PC-9 (cell line): ENCODE results near the gene KRT34. TPM values are rescaled to one million over a fixed set of nuclear protein-coding genes. Genes with fewer than 3 reads are reported as not detected.
A peak's percentile ranks its signal among the peaks of the same experiment; 100 is the strongest.

Experiments used
- BruUV-seq: library from RNA; stranded (reverse); fragments of 400-500 nt; replicated peaks from 2 replicates; lab custom pipeline; 2021; lab: Mats Ljungman, UMichigan
- CTCF ChIA-PET: fragments of 300-600 bp; sonication (Branson Sonifier 250); formaldehyde crosslinking; loops from one replicate; lab custom pipeline; 2022; ENCODE audit warnings: antibody characterized with exemption; lab: Charles Lee
- POLR2A ChIA-PET: fragments of 300-600 bp; sonication (Branson Sonifier 250); formaldehyde crosslinking; loops from one replicate; lab custom pipeline; 2022; ENCODE audit warnings: antibody characterized with exemption; ENCODE audit not compliant: unreplicated experiment; lab: Charles Lee
- DNase-seq, 2 experiments: peaks; one replicate each; pipeline versions ENCODE4 v3.0.0 to v3.0.0-alpha.2; 2015 to 2022; ENCODE audit warnings: mixed read lengths in 1 of 2
- H2AFZ ChIP-seq: fragments of 200-600 bp; sonication (generic); 2 replicates; pipeline ENCODE4 v1.8.1; 2017; ENCODE audit warnings: antibody characterized with exemption
- H3F3A ChIP-seq: fragments of 200-600 bp; sonication (generic); 2 replicates; pipeline ENCODE4 v1.8.1; 2017; ENCODE audit warnings: antibody characterized with exemption, mild to moderate bottlenecking, low read depth; ENCODE audit not compliant: insufficient read depth
- H3K27ac ChIP-seq: fragments of 200-600 bp; sonication (generic); 2 replicates; pipeline ENCODE4 v1.6.1; 2016; ENCODE audit warnings: mixed run types
- H3K27me3 ChIP-seq: fragments of 200-600 bp; sonication (generic); 2 replicates; pipeline ENCODE4 v1.6.1; 2016; ENCODE audit warnings: low read depth, mixed run types; ENCODE audit not compliant: insufficient read depth
- H3K36me3 ChIP-seq: fragments of 200-600 bp; sonication (generic); 2 replicates; pipeline ENCODE4 v1.6.1; 2016; ENCODE audit warnings: low read depth, mixed run types
- H3K4me1 ChIP-seq: fragments of 200-600 bp; sonication (generic); replicated peaks from 2 replicates; pipeline ENCODE4 v1.6.1; 2016; ENCODE audit warnings: mixed run types; ENCODE audit not compliant: insufficient read depth
- H3K4me2 ChIP-seq: fragments of 200-600 bp; sonication (generic); 2 replicates; pipeline ENCODE4 v1.6.1; 2017; ENCODE audit warnings: mixed run types
- H3K4me3 ChIP-seq: fragments of 200-600 bp; sonication (generic); 2 replicates; pipeline ENCODE4 v1.6.1; 2016; ENCODE audit warnings: mixed run types
- H3K79me2 ChIP-seq: fragments of 200-600 bp; sonication (generic); 2 replicates; pipeline ENCODE4 v1.6.1; 2017; ENCODE audit warnings: low read depth, mixed run types
- H3K9me2 ChIP-seq: fragments of 200-600 bp; sonication (generic); 2 replicates; pipeline ENCODE4 v1.8.1; 2017; ENCODE audit warnings: mild to moderate bottlenecking; ENCODE audit not compliant: insufficient read depth
- H3K9me3 ChIP-seq: fragments of 200-600 bp; sonication (generic); 2 replicates; pipeline ENCODE4 v1.8.1; 2016; ENCODE audit warnings: low read depth; ENCODE audit not compliant: insufficient read depth
- H4K20me1 ChIP-seq: fragments of 200-600 bp; sonication (generic); 2 replicates; pipeline ENCODE4 v1.8.1; 2017; ENCODE audit not compliant: insufficient read depth
- EZH2 ChIP-seq: fragments of 200-600 bp; sonication (generic); IDR thresholded peaks from 2 replicates; pipeline ENCODE4 v1.8.0; 2017; ENCODE audit warnings: antibody characterized with exemption, low read depth
- intact Hi-C: fragments of 100-400 bp; cut with micrococcal nuclease; formaldehyde crosslinking; loops from one replicate; pipeline ENCODE4 v1.10.0; 2022; ENCODE audit not compliant: unreplicated experiment
- total RNA-seq: library from RNA; stranded (reverse); gene quantifications from 2 replicates; pipeline ENCODE4 v1.2.3, GENCODE V29; 2021
- TF ChIP-seq, protein P1 (sequence below): fragments of 200-600 bp; sonication (generic); conservative IDR thresholded peaks from 2 replicates; pipeline ENCODE4 v1.6.1; 2017; ENCODE audit warnings: mixed run types, antibody characterized with exemption, mild to moderate bottlenecking, moderate library complexity

KRT34 gene
- total RNA-seq, 1 experiment from 2014 or later = 1.4 TPM

DNA sequence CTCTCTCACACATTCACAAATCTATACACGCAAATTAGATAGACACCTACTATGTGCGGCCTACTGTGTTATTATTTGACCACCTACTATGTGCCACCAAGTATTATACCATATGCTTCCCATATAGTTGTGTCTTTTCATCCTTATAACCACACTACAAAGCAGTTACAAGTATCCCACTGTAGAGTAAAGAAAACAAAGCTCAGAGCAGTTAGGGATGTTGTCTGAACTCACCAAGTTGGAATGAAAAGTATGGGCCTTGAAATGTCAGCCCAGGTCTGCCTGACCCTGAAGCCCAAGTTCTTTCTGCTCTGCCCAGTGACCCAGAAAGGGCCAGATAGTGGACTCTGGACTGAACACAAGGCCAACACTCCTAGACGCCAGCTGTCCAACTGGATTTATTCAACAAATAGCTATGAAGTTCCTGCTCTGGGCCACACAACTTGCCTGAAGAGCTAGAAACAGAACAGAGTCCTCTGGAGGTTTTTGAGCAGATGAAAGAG is 33.8 kb upstream of the KRT34 start:
- H3K4me3 ChIP-seq = no peak overlapping the region
- no peak overlapping the region for H3K4me2 ChIP-seq
- POLR2A ChIA-PET = interaction anchor here (0.5 to 2.0 kb wide), 10 partner anchors 12 to 597 kb away, joined by 3 to 20 read pairs (median 6); partner anchors contain the start of gene KRT13
- H3K9me3 ChIP-seq = no peaks in the 10 kb centered on the region
- CTCF ChIA-PET = interaction anchor here (0.6 kb wide), 1 partner anchor 104 kb away, joined by 3 read pairs; no protein-coding TSS in a partner anchor
- peaks cover 67% of the 10 kb centered on the region for H3K4me1 ChIP-seq
- H4K20me1 ChIP-seq = no peaks in the 10 kb centered on the region
- H3K36me3 ChIP-seq = no peaks in the 10 kb centered on the region
- H3K27ac ChIP-seq = peak overlapping the region; percentile 43
- H2AFZ ChIP-seq = no peak overlapping the region
- DNase-seq = peak; percentile 55 to 70
- intact Hi-C loops = loop anchor here (5.0 kb wide), 2 partner anchors 251 to 509 kb away; no protein-coding TSS in a partner anchor
- no peaks in the 10 kb centered on the region for H3K9me2 ChIP-seq
- TF ChIP-seq, protein P1, sequence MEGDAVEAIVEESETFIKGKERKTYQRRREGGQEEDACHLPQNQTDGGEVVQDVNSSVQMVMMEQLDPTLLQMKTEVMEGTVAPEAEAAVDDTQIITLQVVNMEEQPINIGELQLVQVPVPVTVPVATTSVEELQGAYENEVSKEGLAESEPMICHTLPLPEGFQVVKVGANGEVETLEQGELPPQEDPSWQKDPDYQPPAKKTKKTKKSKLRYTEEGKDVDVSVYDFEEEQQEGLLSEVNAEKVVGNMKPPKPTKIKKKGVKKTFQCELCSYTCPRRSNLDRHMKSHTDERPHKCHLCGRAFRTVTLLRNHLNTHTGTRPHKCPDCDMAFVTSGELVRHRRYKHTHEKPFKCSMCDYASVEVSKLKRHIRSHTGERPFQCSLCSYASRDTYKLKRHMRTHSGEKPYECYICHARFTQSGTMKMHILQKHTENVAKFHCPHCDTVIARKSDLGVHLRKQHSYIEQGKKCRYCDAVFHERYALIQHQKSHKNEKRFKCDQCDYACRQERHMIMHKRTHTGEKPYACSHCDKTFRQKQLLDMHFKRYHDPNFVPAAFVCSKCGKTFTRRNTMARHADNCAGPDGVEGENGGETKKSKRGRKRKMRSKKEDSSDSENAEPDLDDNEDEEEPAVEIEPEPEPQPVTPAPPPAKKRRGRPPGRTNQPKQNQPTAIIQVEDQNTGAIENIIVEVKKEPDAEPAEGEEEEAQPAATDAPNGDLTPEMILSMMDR = no peak
- TF ChIP-seq EZH2 = no peak
- H3K27me3 ChIP-seq = no peaks in the 10 kb centered on the region
- no peaks in the 10 kb centered on the region for H3K79me2 ChIP-seq
- BruUV-seq = no TSS peak
- peaks cover 40% of the 10 kb centered on the region for H3F3A ChIP-seq

DNA sequence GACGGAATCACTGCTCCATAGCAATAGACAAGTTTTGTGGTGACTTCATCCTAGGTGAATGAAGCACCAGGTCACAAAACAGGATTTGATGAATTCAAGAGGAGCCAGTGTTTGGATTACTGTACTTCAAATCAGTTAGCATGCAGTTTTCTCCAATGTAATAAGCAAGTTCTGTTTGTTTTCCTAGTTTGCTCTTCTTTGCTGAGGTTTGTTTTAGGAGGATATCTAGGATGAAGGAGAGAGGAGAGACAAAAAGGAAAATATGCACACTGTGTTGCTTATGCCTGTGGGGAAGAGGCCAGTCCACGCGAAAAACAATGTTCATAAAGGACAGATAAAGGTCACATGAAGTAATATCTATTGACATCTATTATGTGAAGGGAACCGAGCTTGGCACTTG is 33.3 kb upstream of the KRT34 start:
- no peak overlapping the region for H2AFZ ChIP-seq
- TF ChIP-seq, protein P1 = no peak
- TF ChIP-seq EZH2 = no peak
- no peaks in the 10 kb centered on the region for H3K9me3 ChIP-seq
- ChIA-PET POLR2A (interaction anchor here (0.6 to 0.7 kb wide), 3 partner anchors 81 to 596 kb away, joined by 5 to 20 read pairs (median 14); no protein-coding TSS in a partner anchor), CTCF (no interaction called here)
- no peak for DNase-seq
- no peak overlapping the region for H3K4me2 ChIP-seq
- H3K9me2 ChIP-seq = no peaks in the 10 kb centered on the region
- H3K36me3 ChIP-seq = no peaks in the 10 kb centered on the region
- H3K27me3 ChIP-seq = no peaks in the 10 kb centered on the region
- no TSS peak for BruUV-seq
- intact Hi-C loops = loop anchor here (5.0 kb wide), 2 partner anchors 252 to 508 kb away; no protein-coding TSS in a partner anchor
- H3F3A ChIP-seq = peaks cover 40% of the 10 kb centered on the region
- no peaks in the 10 kb centered on the region for H3K79me2 ChIP-seq
- H4K20me1 ChIP-seq = no peaks in the 10 kb centered on the region
- H3K27ac ChIP-seq = peak overlapping the region; percentile 43; the same call in 1 of the 2 replicates
- H3K4me1 ChIP-seq = peaks cover 62% of the 10 kb centered on the region
- no peak overlapping the region for H3K4me3 ChIP-seq

DNA sequence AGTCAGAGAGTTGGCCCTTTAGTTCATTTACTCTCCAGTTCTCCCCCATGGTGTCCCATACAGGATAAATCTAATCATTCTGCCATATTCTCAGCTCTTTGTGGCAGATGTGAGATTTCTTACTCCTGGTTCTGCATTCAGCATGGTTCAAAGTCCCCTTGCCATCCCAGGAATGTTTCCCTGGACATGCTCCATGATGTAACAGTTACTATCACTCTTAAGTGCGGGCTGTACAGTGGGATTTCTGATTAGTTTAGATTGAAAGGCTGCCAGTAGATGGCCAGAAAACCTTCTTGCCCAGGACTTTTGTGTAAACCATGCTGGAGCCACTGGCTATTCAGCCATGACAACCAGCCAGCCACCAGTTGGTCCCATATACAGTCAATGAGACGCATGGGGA is 31.9 kb upstream of the KRT34 start:
- H3K9me3 ChIP-seq = no peaks in the 10 kb centered on the region
- H3K4me1 ChIP-seq = peaks cover 48% of the 10 kb centered on the region
- H2AFZ ChIP-seq = no peak overlapping the region
- intact Hi-C loops = no loop called here
- H3K36me3 ChIP-seq = no peaks in the 10 kb centered on the region
- TF ChIP-seq EZH2 = no peak
- H3K9me2 ChIP-seq = no peaks in the 10 kb centered on the region
- no TSS peak for BruUV-seq
- H3F3A ChIP-seq = peaks cover 33% of the 10 kb centered on the region
- no peak for DNase-seq
- H3K27ac ChIP-seq = no peak overlapping the region
- no peak overlapping the region for H3K4me2 ChIP-seq
- H3K79me2 ChIP-seq = no peaks in the 10 kb centered on the region
- no peaks in the 10 kb centered on the region for H3K27me3 ChIP-seq
- no peaks in the 10 kb centered on the region for H4K20me1 ChIP-seq
- POLR2A ChIA-PET = no interaction called here
- no peak overlapping the region for H3K4me3 ChIP-seq
- CTCF ChIA-PET = no interaction called here
